Thoracic aorta (tissue), 2 donors: ENCODE data around the gene CCDC34. TPM values are rescaled to one million over a fixed set of nuclear protein-coding genes. Genes with fewer than 3 reads are reported as not detected.

Experiments used
- ATAC-seq: fragments of 150-250 bp; one replicate; pipeline ENCODE4 v1.8.0; 2017; ENCODE audit warnings: low read depth; ENCODE audit not compliant: insufficient number of reproducible peaks, low FRiP score
- DNase-seq: peaks from one replicate; pipeline ENCODE4 v3.0.0-alpha.2; 2020; ENCODE audit warnings: low spot score
- H3K27ac ChIP-seq, 2 donors: fragments of 200-600 bp; sonication (generic); 1 replicate in 1 of 2; 2 replicates in 1 of 2; pipeline ENCODE4 v1.5.1; 2016; ENCODE audit warnings: mild to moderate bottlenecking in 2 of 2, moderate library complexity in 2 of 2
- H3K27me3 ChIP-seq: fragments of 200-600 bp; sonication (generic); replicated peaks from 2 replicates; pipeline ENCODE4 v1.6.0; 2016; ENCODE audit warnings: mild to moderate bottlenecking; ENCODE audit not compliant: insufficient read depth
- H3K36me3 ChIP-seq: fragments of 200-600 bp; sonication (generic); one replicate; pipeline ENCODE4 v1.5.1; 2016
- H3K4me1 ChIP-seq, 2 donors: fragments of 200-600 bp; sonication (generic); 1 replicate in 1 of 2; 2 replicates in 1 of 2; pipeline versions ENCODE4 v1.5.1 to v1.6.0; 2016; ENCODE audit warnings: low read depth in 2 of 2, mild to moderate bottlenecking in 1 of 2; ENCODE audit not compliant: control insufficient read depth in 1 of 2
- H3K4me3 ChIP-seq: fragments of 200-600 bp; sonication (generic); 2 replicates; pipeline ENCODE4 v1.5.1; 2016; ENCODE audit warnings: mild to moderate bottlenecking
- H3K9me3 ChIP-seq: fragments of 200-600 bp; sonication (generic); 2 replicates; pipeline ENCODE4 v1.5.1; 2016
- total RNA-seq, 2 donors: library from RNA; depleted of rRNA; stranded (reverse); fragments of >200 nt; gene quantifications; one replicate each; pipeline versions ENCODE4 v1.1.0 to v1.2.3, GENCODE V29; 2016
- TF ChIP-seq, protein P1 (sequence below): fragments of 200-600 bp; sonication (generic); IDR thresholded peaks from one replicate; pipeline ENCODE4 v1.5.1; 2019; ENCODE audit warnings: antibody characterized with exemption

Gene CCDC34
- total RNA-seq, 2 donors from 2014 or later: 1.5 to 2.3 TPM

DNA sequence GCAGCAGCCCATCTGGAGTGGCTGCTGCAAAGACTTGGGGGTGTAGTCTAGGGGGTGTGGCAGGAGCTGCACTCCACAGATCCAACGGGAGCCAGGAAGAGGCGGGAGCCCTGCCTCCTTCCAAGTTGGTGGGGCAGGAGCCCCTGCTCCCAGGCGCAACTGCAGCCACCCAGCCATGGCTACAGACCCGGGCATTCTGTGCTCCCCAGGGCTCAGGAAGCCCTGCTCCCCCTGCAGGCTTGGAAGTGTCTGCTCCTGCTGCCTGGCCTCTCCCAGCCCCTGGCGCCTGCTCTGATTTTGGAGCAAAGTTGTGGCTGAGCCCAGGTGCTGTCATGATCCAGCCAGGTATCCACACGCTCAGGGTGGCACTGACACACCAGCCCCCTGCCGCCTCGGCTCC, 58.5 kb downstream of the CCDC34 start:
- H3K4me3 ChIP-seq: no peak overlapping the region
- TF ChIP-seq, protein P1, sequence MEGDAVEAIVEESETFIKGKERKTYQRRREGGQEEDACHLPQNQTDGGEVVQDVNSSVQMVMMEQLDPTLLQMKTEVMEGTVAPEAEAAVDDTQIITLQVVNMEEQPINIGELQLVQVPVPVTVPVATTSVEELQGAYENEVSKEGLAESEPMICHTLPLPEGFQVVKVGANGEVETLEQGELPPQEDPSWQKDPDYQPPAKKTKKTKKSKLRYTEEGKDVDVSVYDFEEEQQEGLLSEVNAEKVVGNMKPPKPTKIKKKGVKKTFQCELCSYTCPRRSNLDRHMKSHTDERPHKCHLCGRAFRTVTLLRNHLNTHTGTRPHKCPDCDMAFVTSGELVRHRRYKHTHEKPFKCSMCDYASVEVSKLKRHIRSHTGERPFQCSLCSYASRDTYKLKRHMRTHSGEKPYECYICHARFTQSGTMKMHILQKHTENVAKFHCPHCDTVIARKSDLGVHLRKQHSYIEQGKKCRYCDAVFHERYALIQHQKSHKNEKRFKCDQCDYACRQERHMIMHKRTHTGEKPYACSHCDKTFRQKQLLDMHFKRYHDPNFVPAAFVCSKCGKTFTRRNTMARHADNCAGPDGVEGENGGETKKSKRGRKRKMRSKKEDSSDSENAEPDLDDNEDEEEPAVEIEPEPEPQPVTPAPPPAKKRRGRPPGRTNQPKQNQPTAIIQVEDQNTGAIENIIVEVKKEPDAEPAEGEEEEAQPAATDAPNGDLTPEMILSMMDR: no peak
- no peaks in the 10 kb centered on the region for H3K36me3 ChIP-seq
- peaks cover 3 to 12% of the 10 kb centered on the region in 2 donors for H3K4me1 ChIP-seq
- no peaks in the 10 kb centered on the region for H3K27me3 ChIP-seq
- DNase-seq (no peak), ATAC-seq (no peak)
- no peaks in the 10 kb centered on the region for H3K9me3 ChIP-seq
- H3K27ac ChIP-seq: no peak overlapping the region

DNA sequence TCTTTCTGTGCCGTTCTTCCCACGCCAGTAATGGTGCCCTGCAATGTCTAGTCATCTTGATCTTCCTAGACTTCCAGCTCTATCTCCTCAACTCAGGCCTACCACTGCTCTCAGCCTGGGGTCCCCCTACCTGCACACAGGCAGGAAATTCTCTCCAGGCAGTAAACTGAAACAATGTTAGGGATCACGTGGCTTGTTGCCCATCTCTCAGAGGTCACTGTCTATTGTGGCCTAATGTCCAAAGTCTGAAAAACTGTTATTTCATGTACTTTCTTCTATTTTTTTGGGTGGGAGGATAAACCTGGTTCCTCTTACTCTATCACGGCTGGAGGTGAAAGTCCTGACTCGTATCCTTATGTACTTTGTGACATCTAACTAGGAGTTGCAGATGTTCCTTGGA, 59.1 kb downstream of the CCDC34 start:
- H3K9me3 ChIP-seq: no peaks in the 10 kb centered on the region
- no peaks in the 10 kb centered on the region for H3K36me3 ChIP-seq
- H3K4me1 ChIP-seq: peaks cover 3 to 7% of the 10 kb centered on the region in 2 donors
- ATAC-seq: no peak
- H3K27ac ChIP-seq: no peak overlapping the region
- no peaks in the 10 kb centered on the region for H3K27me3 ChIP-seq
- TF ChIP-seq, protein P1: no peak
- DNase-seq: no peak
- H3K4me3 ChIP-seq: no peak overlapping the region

DNA sequence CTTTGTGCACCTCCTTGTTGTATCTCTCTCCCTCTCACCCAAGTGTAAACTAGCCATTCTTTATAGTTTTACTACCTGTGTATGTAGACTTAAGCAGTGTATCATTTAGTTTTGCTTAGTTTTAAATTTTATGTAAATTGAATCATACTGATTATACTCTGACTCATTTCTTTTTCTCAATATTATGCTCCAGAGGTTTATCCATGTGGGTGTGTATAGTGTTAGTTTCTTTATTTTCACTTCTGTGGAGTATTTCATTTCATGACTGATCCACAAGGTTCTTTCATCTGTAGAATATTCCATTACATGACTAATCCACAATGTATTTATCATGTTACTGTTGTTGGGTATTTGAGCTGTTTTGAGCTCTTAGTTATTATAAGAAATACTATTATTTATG, 62.0 kb downstream of the CCDC34 start:
- no peak overlapping the region for H3K27ac ChIP-seq
- no peak overlapping the region for H3K4me3 ChIP-seq
- peaks cover 2 to 4% of the 10 kb centered on the region in 2 donors for H3K4me1 ChIP-seq
- H3K36me3 ChIP-seq: no peaks in the 10 kb centered on the region
- ATAC-seq (no peak), DNase-seq (no peak)
- TF ChIP-seq, protein P1: no peak
- no peaks in the 10 kb centered on the region for H3K9me3 ChIP-seq
- no peaks in the 10 kb centered on the region for H3K27me3 ChIP-seq

DNA sequence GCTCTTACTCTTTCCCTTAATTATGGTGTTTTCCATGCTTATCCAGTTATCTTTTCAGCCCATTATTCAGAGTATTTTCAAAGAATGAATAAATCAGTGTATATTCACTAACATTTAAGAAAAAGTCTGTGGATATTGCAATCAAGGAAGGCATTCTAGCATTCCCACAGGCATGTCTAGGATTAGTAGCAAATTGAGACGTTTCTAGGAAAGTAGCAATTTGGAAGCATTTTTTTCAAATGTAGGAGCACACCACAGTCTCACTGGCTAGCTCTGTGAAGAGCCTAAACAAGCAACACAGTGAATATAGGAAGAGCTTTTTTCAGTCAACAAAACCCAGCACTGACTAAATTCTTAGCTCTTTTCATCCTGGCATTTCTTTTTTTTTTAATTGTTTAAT, 65.4 kb downstream of the CCDC34 start:
- no peaks in the 10 kb centered on the region for H3K4me1 ChIP-seq
- DNase-seq: no peak
- H3K4me3 ChIP-seq: no peak overlapping the region
- H3K36me3 ChIP-seq: no peaks in the 10 kb centered on the region
- H3K27ac ChIP-seq: no peak overlapping the region
- TF ChIP-seq, protein P1: no peak
- H3K27me3 ChIP-seq: no peaks in the 10 kb centered on the region
- no peaks in the 10 kb centered on the region for H3K9me3 ChIP-seq
- no peak for ATAC-seq

DNA sequence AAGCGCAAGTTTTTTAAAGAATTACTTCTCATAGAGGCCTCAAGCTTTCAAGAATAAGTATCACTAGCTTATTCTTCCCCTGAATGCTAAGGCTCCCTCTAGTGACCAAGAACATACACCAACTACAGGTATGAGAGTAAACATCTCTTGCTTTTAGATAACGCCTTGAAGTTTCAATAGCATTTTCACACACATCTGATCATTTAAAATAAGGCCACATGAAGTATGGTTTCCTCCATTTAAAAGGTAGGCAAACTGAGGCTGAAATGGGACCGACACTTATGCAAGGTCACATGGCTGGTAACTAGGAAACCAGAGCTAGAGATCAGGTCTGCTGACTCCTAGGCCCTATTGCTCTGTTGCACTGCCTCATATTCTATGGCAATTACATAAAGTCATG, 66.5 kb downstream of the CCDC34 start:
- no peaks in the 10 kb centered on the region for H3K9me3 ChIP-seq
- no peaks in the 10 kb centered on the region for H3K36me3 ChIP-seq
- TF ChIP-seq, protein P1: peak; percentile 40
- H3K27me3 ChIP-seq: no peaks in the 10 kb centered on the region
- no peak overlapping the region for H3K27ac ChIP-seq
- no peak overlapping the region for H3K4me3 ChIP-seq
- H3K4me1 ChIP-seq: no peaks in the 10 kb centered on the region
- no peak for ATAC-seq
- no peak for DNase-seq
